RWPE2 (cell line): ENCODE measurements around the gene FAM222B.

ENCODE experiments used
- ATAC-seq: fragments of 200-7000 bp; cut with Tn5 transposase; 3 replicates; pipeline ENCODE4 v1.9.1; 2021; ENCODE audit warnings: low read depth
- DNase-seq: peaks from one replicate; pipeline ENCODE4 v3.0.0-alpha.2; 2020; ENCODE audit warnings: low spot score
- H3K27ac ChIP-seq: fragments of 450-650 bp; 2 replicates; pipeline ENCODE4 v1.5.1; 2017; ENCODE audit warnings: mild to moderate bottlenecking; ENCODE audit not compliant: poor library complexity, severe bottlenecking
- H3K27me3 ChIP-seq: fragments of 250-450 bp; sonication (Bioruptor Pico); 2 replicates; pipeline ENCODE4 v1.5.1; 2021; ENCODE audit warnings: mild to moderate bottlenecking, moderate library complexity; ENCODE audit not compliant: insufficient read depth, poor library complexity, severe bottlenecking
- H3K36me3 ChIP-seq: fragments of 250-450 bp; sonication (Bioruptor Pico); 2 replicates; pipeline ENCODE4 v1.5.1; 2020; ENCODE audit warnings: low read depth, mild to moderate bottlenecking, moderate library complexity
- H3K4me1 ChIP-seq: fragments of 250-450 bp; sonication (Bioruptor Pico); 2 replicates; pipeline ENCODE4 v1.5.1; 2021; ENCODE audit warnings: mild to moderate bottlenecking, moderate library complexity; ENCODE audit not compliant: insufficient read depth, poor library complexity, severe bottlenecking
- H3K4me3 ChIP-seq: fragments of 250-450 bp; sonication (Bioruptor Pico); 2 replicates; pipeline ENCODE4 v1.5.1; 2021; ENCODE audit warnings: mild to moderate bottlenecking, moderate library complexity; ENCODE audit not compliant: severe bottlenecking
- H3K9me3 ChIP-seq: fragments of 250-450 bp; sonication (Bioruptor Pico); 2 replicates; pipeline ENCODE4 v1.5.1; 2021; ENCODE audit warnings: mild to moderate bottlenecking, moderate library complexity; ENCODE audit not compliant: severe bottlenecking
- TF ChIP-seq, protein P1 (sequence below): fragments of 450-650 bp; IDR thresholded peaks from one replicate; pipeline ENCODE4 v1.5.1; 2017; ENCODE audit warnings: mild to moderate bottlenecking, moderate library complexity; ENCODE audit not compliant: poor library complexity, severe bottlenecking

FAM222B gene

DNA sequence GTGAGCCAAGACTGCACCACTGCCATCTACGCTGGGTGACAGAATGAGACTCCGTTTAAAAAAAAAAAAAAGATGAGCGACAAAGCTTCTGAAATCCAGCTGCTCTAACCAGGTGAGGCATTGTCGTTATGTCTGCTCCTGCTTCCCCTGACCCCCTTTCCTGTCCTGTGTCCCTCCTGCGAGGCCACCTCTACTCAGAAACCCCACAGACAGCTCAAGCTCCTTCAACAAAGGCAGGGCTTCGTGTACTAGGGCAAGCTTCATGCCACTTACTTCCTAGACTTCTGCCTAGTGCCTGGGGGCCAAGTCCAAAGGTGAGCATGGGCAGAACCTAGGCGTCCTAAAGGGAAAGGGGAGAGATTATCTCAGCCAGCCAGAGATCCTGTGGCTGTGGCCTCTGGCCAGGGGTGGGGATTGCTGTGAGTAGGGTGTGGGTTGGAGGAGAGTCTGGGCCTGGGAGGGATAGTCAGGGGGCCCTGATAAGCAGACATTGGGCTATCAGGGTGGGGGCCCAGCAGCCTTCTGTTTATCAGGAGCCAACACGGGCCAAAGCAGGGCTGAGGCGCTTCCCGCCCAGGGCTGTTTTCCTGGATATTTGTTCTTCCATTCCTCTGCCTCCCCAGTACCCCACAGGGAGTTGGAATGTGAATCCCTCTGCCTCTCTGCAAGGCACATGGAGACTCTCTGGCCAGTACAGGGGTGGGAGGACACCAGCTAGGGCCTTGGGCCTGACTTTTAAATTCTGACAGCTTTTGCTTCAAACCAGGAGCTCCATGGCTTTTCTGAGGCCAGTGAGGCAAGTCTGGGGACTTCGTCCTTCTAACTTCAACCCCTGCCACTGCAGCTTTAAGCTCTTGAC, 22.6 kb upstream of the FAM222B start:
- no peak overlapping the region for H3K27ac ChIP-seq
- H3K4me1 ChIP-seq = no peaks in the 10 kb centered on the region
- no peaks in the 10 kb centered on the region for H3K27me3 ChIP-seq
- peaks cover 6% of the 10 kb centered on the region for H3K36me3 ChIP-seq
- no peak for ATAC-seq
- no peak for DNase-seq
- no peaks in the 10 kb centered on the region for H3K9me3 ChIP-seq
- TF ChIP-seq, protein P1, sequence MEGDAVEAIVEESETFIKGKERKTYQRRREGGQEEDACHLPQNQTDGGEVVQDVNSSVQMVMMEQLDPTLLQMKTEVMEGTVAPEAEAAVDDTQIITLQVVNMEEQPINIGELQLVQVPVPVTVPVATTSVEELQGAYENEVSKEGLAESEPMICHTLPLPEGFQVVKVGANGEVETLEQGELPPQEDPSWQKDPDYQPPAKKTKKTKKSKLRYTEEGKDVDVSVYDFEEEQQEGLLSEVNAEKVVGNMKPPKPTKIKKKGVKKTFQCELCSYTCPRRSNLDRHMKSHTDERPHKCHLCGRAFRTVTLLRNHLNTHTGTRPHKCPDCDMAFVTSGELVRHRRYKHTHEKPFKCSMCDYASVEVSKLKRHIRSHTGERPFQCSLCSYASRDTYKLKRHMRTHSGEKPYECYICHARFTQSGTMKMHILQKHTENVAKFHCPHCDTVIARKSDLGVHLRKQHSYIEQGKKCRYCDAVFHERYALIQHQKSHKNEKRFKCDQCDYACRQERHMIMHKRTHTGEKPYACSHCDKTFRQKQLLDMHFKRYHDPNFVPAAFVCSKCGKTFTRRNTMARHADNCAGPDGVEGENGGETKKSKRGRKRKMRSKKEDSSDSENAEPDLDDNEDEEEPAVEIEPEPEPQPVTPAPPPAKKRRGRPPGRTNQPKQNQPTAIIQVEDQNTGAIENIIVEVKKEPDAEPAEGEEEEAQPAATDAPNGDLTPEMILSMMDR = no peak
- no peak overlapping the region for H3K4me3 ChIP-seq

DNA sequence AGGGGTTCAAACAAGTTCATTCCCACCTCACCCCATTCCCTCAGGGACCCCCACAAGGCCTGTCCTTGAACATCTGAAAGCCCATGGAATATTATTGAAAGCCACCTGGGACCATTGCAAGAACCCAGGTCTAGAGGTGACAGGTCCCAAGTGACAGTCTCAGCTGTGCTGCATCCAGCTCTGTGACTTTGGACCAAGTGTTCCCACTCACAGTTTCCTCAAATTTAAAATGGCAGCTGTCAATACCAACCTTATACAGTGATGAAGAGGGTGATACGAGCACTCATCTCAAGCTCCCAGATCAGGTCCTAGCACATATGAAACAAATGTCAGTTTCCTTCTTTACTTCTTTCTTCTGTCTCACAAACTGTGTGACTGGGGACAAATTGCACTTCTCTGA, 21.4 kb upstream of the FAM222B start:
- Histone ChIP-seq H3K9me3 (no peaks in the 10 kb centered on the region), H3K27me3 (no peaks in the 10 kb centered on the region), H3K27ac (no peak overlapping the region), H3K4me1 (no peaks in the 10 kb centered on the region), H3K4me3 (no peak overlapping the region), H3K36me3 (peaks cover 11% of the 10 kb centered on the region)
- TF ChIP-seq, protein P1 = no peak
- ATAC-seq (no peak), DNase-seq (no peak)

DNA sequence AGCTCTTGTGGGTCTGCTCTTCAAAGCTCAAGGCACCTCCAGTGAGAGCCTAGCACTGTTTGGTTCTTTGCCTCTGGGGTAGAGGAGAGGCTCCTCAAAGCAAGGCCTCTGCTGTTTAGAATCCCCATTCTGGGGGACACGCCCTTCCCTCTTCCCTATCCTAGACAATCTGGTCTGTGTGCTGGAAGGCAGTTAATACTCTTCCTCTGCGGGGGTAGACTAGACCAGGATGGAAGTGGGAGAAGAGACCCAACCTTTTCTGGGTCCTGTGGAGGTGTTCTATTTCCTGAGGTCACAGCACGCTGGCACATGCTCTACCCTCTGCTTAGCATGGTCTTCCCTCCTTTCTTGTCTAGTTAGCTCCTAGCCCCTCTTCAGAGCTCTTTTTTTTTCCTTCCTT, 20.0 kb upstream of the FAM222B start:
- no peak overlapping the region for H3K4me3 ChIP-seq
- H3K9me3 ChIP-seq = no peaks in the 10 kb centered on the region
- peaks cover 25% of the 10 kb centered on the region for H3K36me3 ChIP-seq
- DNase-seq (no peak), ATAC-seq (no peak)
- H3K27me3 ChIP-seq = no peaks in the 10 kb centered on the region
- TF ChIP-seq, protein P1 = no peak
- no peak overlapping the region for H3K27ac ChIP-seq
- H3K4me1 ChIP-seq = no peaks in the 10 kb centered on the region

DNA sequence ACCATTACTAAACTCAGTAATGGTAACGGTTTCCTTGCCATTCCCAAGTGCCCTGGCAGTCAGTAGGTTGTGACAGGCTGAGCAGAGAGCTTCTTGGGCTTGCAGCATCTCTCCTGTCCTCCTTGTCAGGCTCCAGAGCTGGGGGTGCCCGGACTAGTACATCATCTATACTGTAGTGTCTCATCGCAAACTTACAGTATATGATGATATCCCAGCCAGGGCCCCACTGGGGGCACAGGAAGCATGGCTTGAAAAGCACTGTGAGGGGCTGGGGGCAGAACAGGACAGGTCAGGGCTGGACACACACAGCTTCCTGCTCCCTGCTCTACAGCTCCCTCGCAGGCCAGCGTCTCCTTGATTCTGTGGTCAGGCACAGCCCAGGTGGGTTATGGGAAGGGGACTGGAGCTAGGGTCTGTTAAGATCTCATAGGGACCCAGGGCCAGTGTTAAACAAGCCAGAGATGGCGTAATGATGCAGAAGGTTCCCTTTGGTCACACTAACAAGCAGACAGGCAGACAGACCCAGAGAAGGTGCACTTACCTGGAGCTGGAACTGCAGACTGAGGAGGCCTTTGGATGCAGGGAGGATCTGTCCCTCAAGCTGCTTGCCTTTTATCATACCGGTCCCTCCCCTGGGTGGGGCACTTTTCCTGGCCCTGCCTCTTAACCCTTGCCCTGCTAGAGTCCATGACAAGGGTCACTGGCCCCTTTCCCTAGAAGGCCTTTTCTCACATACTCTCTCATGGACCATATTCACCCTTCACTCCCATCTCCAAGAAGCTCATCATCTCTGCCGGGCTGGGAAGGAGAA, 19.0 kb upstream of the FAM222B start:
- H3K4me3 ChIP-seq = no peak overlapping the region
- no peaks in the 10 kb centered on the region for H3K27me3 ChIP-seq
- ATAC-seq (no peak), DNase-seq (no peak)
- TF ChIP-seq, protein P1 = no peak
- H3K9me3 ChIP-seq = no peaks in the 10 kb centered on the region
- no peak overlapping the region for H3K27ac ChIP-seq
- H3K36me3 ChIP-seq = peaks cover 33% of the 10 kb centered on the region
- H3K4me1 ChIP-seq = no peaks in the 10 kb centered on the region
